Adrenal gland (tissue), 5 donors: Measurements from ENCODE around the gene GTF2F2.

ENCODE experiments used
- POLR2A ChIP-seq, 2 donors: fragments of 450-650 bp; IDR thresholded peaks; one replicate each; pipeline ENCODE4 v1.6.1; 2017; ENCODE audit warnings: antibody characterized with exemption in 2 of 2, mild to moderate bottlenecking in 2 of 2, moderate library complexity in 1 of 2
- TF ChIP-seq, protein P1 (sequence below), 6 experiments: fragments of 450-650 bp in 4 of 6; fragments of 200-600 bp in 2 of 6; sonication (generic) in 1 of 6; IDR thresholded peaks; 1 replicate in 5 of 6; 2 replicates in 1 of 6; pipeline versions ENCODE4 v1.5.1 to v1.8.0; 2016 to 2021; ENCODE audit warnings: antibody characterized with exemption in 6 of 6, mild to moderate bottlenecking in 2 of 6, moderate library complexity in 1 of 6
- donor health status: DM: no; HTN: no; CAD: no.

DNA sequence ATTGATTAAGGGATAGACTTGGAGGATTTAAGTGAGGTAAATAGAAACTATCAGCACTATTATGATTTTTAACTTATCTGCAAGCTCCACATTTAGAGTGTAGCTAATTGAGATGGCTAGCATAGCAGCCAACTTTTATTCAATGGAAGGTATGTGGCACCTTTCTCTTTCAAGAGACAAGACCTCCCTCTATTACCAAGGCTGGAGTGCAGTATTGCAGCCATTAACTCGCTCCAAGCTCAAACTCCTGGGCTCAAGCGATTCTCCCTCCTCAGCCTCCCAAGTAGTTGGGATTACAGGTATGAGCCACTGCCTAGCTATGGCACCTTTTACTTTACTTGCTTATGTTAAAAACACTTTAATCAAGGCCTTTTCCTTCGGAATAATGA lies 212.5 kb downstream of the GTF2F2 start:
- TF ChIP-seq POLR2A (IDR thresholded peaks at IDR 0.05) = no peak
- TF ChIP-seq, protein P1, sequence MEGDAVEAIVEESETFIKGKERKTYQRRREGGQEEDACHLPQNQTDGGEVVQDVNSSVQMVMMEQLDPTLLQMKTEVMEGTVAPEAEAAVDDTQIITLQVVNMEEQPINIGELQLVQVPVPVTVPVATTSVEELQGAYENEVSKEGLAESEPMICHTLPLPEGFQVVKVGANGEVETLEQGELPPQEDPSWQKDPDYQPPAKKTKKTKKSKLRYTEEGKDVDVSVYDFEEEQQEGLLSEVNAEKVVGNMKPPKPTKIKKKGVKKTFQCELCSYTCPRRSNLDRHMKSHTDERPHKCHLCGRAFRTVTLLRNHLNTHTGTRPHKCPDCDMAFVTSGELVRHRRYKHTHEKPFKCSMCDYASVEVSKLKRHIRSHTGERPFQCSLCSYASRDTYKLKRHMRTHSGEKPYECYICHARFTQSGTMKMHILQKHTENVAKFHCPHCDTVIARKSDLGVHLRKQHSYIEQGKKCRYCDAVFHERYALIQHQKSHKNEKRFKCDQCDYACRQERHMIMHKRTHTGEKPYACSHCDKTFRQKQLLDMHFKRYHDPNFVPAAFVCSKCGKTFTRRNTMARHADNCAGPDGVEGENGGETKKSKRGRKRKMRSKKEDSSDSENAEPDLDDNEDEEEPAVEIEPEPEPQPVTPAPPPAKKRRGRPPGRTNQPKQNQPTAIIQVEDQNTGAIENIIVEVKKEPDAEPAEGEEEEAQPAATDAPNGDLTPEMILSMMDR (IDR thresholded peaks at IDR 0.05) = no peak
